ENCODE results near the gene ARHGAP15.

ARHGAP15 gene

DNA sequence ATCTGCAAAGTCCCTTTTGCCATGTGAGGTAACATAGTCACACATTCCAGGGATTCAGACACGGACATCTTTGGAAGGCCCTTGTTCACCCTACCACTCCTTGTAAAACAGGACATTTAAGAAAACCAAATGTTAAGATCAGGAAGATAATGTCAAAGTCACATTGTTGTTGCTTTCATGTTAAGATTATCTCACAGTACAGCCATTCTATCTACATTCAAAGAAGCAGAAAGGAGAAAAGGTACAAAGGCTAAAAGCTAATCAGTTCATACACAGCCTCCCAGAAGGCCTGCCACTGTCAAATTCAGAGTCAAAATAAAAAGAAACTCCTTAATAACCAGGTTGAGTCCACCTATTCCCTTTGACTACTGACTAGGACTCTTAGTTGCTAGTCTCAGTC is 573.7 kb downstream of the ARHGAP15 start:
- DNase-seq: no peak

DNA sequence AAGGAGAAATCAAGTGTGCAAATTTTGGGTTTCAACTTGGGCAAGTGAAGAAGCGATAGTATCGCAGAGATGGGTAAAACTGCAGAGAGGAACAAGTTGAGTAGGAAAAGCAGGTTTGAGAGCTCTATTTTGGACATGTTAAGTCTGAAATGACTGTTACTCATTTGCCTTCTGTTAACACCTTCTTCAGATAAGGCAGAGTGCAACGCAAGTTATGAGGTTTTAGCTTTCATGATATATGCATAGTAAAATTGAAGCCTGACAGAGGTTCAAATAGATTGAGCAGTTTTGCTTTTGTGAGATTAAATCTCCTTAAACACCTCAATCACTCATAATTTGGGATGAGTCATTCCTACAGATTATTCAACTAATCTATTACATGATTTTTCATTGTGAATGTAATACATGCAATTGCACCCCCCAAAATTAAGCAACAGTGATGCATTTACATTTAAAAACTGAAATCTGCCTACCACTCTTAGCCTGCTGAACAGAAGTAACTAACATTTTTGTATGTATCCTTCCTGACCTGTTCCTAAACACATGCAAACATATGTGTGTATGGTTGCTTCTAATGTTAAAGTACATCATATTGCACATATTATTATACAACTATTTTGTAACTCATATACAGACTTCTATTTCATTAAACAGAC is 575.4 kb downstream of the ARHGAP15 start:
- DNase-seq: no peak

DNA sequence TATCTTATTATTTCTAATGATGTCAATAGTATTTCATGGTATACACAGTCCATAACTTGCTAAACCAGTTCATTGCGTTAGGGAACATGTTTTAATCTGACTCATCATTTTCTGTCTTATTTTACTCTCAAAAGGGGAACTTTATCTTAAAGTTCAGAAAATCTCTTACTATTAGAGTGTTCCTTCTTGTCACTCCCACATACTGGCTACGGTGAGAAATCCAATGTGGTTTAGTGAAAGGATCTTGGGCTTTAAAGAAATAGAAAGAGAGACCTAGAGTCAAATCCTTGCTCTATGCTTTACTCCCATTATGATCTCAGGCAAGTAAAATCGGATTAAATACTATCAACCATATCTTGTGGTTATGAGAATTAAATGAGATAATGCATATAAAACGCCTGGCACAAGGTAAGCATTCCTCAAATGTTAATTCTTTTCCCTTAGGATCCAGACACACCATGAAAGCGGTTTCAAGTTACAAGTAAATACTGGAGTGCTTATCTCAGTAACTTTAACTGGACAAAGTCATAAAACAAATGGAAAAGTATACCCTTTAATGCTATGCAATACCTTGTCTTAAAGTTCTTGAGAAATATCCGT is 576.0 kb downstream of the ARHGAP15 start:
- no peak for DNase-seq

DNA sequence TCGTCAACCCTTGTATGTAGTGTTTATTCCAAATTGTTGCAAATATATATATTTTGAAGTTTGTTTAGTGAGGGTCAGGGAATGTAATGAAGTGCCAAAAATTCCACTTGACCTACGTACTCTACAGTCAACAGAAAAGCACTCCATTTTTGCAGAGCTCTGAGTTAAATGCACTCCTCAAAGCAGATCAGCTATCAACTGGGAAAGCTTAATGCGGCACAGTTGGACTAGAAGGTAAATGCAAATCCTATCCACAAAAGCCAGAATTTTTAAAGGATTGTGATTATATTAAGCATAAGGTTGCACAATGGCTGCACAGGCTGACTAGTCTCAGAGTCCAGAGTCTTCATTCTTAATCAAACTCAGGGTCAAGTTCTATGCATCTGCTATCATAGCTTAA is 577.1 kb downstream of the ARHGAP15 start:
- no peak for DNase-seq

DNA sequence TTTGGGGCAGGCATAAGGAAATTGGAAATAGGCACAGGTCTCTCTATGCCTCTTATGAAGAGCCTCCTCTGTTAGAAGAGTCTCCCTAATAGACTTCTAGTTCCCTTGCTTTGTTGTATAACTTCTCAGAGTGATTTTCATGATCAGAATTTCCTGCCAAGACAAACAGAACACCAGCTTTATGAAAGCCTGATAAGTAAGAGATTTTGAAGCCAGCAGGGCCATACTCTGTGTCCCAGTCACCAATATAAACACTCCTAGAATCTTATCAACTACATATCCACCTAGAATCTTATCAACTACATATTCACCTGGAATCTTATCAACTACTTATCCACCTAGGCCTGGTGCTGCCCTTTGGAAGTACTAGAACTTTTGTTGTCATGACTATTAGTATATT is 579.5 kb downstream of the ARHGAP15 start:
- no peak for DNase-seq

GRCh38 chr2:143710196-143710595 is 581.0 kb downstream of the ARHGAP15 start:
- DNase-seq: no peak

- DNase-seq: no peak
These were observed 581.7 kb downstream of the ARHGAP15 start for GRCh38 chr2:143710879-143711278.

GRCh38 chr2:143716522-143716921 is 587.3 kb downstream of the ARHGAP15 start:
- no peak for DNase-seq

DNA sequence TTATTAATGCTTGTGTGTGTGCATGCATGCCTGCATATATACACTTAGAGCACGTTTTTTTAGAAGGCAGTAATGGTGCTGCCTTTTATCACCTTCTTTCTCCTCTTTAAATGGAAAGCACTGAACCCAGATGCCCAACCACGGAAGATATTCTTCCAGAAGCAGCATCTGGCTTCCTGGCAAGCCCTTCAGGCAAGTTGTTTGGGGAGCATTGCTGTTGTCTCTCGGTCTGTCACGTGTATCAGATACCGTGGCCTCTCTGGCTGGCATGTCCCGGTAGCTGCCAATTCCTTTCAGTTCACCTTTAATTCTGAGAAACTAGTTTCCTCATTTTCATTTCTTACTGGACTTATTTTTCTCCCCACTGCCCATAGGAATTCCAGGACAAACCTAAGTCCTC is 587.8 kb downstream of the ARHGAP15 start:
- DNase-seq: no peak

- no peak for DNase-seq
These were observed 588.4 kb downstream of the ARHGAP15 start for GRCh38 chr2:143717536-143718168.

- no peak for DNase-seq
These were observed 589.5 kb downstream of the ARHGAP15 start for GRCh38 chr2:143718745-143719144.

DNA sequence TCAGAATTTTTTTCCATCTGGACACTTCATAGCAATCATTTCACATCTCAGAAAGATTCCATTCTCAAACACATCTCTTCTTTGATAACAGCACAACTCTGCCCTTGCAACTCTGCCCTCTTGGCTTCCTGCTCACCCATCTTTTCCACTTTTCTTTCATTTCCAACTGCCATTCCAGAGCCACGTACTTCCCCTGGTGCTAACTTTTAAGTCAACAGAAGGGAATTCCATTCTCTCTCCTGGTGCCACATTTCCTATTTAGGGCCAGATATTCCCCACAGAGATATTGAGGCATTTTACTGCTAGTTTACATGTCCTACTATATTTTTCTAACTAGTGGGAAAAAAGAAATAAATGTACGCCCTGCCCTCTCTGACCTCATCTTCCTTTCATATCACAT is 590.2 kb downstream of the ARHGAP15 start:
- no peak for DNase-seq

GRCh38 chr2:143720095-143720664 is 591.0 kb downstream of the ARHGAP15 start:
- no peak for DNase-seq

GRCh38 chr2:143725400-143725799 is 596.2 kb downstream of the ARHGAP15 start:
- no peak for DNase-seq

GRCh38 chr2:143726151-143726845 is 597.1 kb downstream of the ARHGAP15 start:
- no peak for DNase-seq

- no peak for DNase-seq
These were observed 599.3 kb downstream of the ARHGAP15 start for GRCh38 chr2:143728498-143728897.

- no peak for DNase-seq
These were observed 600.1 kb downstream of the ARHGAP15 start for GRCh38 chr2:143729296-143729814.

GRCh38 chr2:143730155-143730952 is 601.1 kb downstream of the ARHGAP15 start:
- DNase-seq: no peak

GRCh38 chr2:143730953-143731260 is 601.7 kb downstream of the ARHGAP15 start:
- DNase-seq: no peak

GRCh38 chr2:143732076-143732475 is 602.9 kb downstream of the ARHGAP15 start:
- no peak for DNase-seq

DNA sequence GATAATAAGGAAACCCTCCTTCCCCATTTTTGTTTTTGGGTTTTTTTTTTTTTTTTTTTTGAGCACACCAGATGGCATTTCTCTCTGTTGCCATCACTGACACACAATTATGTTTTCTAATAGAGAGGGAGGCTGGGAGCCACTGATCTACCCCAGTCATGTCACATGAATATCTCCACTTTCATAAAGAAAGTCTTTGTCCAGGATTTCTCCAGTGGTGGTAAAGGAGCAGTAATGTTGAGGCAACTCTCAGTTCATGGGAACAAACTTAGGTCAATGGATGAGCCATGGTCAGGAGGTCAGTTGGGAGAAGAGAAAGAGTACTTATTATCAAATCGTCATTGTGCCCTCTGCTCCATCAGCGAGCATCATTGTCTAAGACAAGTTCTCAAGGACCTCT is 603.7 kb downstream of the ARHGAP15 start:
- DNase-seq: no peak

GRCh38 chr2:143734507-143734906 is 605.3 kb downstream of the ARHGAP15 start:
- no peak for DNase-seq

GRCh38 chr2:143736904-143737303 is 607.7 kb downstream of the ARHGAP15 start:
- DNase-seq: no peak

All from activated naive CD4-positive, alpha-beta T cell treated with anti-CD3 and anti-CD28 coated beads, Interleukin-2, amount 50 U/mL, for 16 hours (primary cell).